Stimulated activated memory B cell treated with anti-CD40 and anti-IgM and Interleukin-4, amounts not matched to agents 10 μg/mL and 1 μg/mL and 100 μg/mL, for 72 hours (primary cell): ENCODE results near the gene PRRC2C.
A peak's percentile ranks its signal among the peaks of the same experiment; 100 is the strongest.
"Not testable (repeated sequence)": the region's sequence is repeated elsewhere in the genome, so short reads cannot be mapped to it uniquely, and the experiment has no call there.

ENCODE experiments used
- ATAC-seq: fragments of 150-1000 bp; cut with Tn5 transposase; 2 replicates; pipeline ENCODE4 v1.10.0; 2021
- H3K27ac Mint-ChIP-seq: one replicate; pipeline ENCODE4 v1.8.0; 2022; ENCODE audit warnings: mild to moderate bottlenecking, mixed read lengths
- H3K27me3 Mint-ChIP-seq: one replicate; pipeline ENCODE4 v1.8.0; 2022; ENCODE audit warnings: mixed read lengths
- H3K36me3 Mint-ChIP-seq: one replicate; pipeline ENCODE4 v1.8.0; 2022; ENCODE audit warnings: mixed read lengths
- H3K4me1 Mint-ChIP-seq: one replicate; pipeline ENCODE4 v1.8.0; 2022; ENCODE audit warnings: mixed read lengths
- H3K4me3 Mint-ChIP-seq: one replicate; pipeline ENCODE4 v1.8.0; 2022; ENCODE audit warnings: mild to moderate bottlenecking, moderate library complexity, mixed read lengths
- H3K9me3 Mint-ChIP-seq: one replicate; pipeline ENCODE4 v1.8.0; 2022; ENCODE audit warnings: mixed read lengths

The PRRC2C gene

GRCh38 chr1:171485375-171486047 lies at the start of gene PRRC2C:
PRRC2C (plus strand) TSS chr1:171485530; CDS start chr1:171512089, 26,559 bp downstream.
- ATAC-seq = peak; percentile 99
- H3K27ac Mint-ChIP-seq = peak within 1 kb of the TSS; percentile 100
- H3K36me3 Mint-ChIP-seq = peaks cover 12% of the 10 kb centered on the region
- peak within 1 kb of the TSS; percentile 95 for H3K4me3 Mint-ChIP-seq
- H3K4me1 Mint-ChIP-seq = peaks cover 51% of the 10 kb centered on the region
- no peaks in the 10 kb centered on the region for H3K9me3 Mint-ChIP-seq
- H3K27me3 Mint-ChIP-seq = no peaks in the 10 kb centered on the region

- no peak for ATAC-seq
- Mint-ChIP-seq H3K9me3 (no peaks in the 10 kb centered on the region), H3K4me1 (no peaks in the 10 kb centered on the region), H3K27ac (no peak overlapping the region), H3K27me3 (no peaks in the 10 kb centered on the region), H3K4me3 (no peak overlapping the region), H3K36me3 (no peaks in the 10 kb centered on the region)
Observed at GRCh38 chr1:171438441-171438840, 46.9 kb upstream of the PRRC2C start.

- not testable (repeated sequence) for ATAC-seq, H3K36me3 Mint-ChIP-seq, H3K4me3 Mint-ChIP-seq, H3K27ac Mint-ChIP-seq, H3K9me3 Mint-ChIP-seq, H3K27me3 Mint-ChIP-seq, H3K4me1 Mint-ChIP-seq
Observed at GRCh38 chr1:171440201-171440600, 45.1 kb upstream of the PRRC2C start.

- not testable (repeated sequence) for H3K27ac Mint-ChIP-seq, H3K27me3 Mint-ChIP-seq, H3K36me3 Mint-ChIP-seq, H3K4me1 Mint-ChIP-seq, H3K9me3 Mint-ChIP-seq, ATAC-seq, H3K4me3 Mint-ChIP-seq
Observed at GRCh38 chr1:171441278-171441895, 43.9 kb upstream of the PRRC2C start.

GRCh38 chr1:171446386-171446785 lies 38.9 kb upstream of the PRRC2C start:
- H3K27me3 Mint-ChIP-seq = peaks cover 8% of the 10 kb centered on the region
- no peak for ATAC-seq
- no peaks in the 10 kb centered on the region for H3K36me3 Mint-ChIP-seq
- no peaks in the 10 kb centered on the region for H3K4me1 Mint-ChIP-seq
- no peaks in the 10 kb centered on the region for H3K9me3 Mint-ChIP-seq
- no peak overlapping the region for H3K4me3 Mint-ChIP-seq
- no peak overlapping the region for H3K27ac Mint-ChIP-seq

GRCh38 chr1:171455967-171456366 lies 29.4 kb upstream of the PRRC2C start:
- Mint-ChIP-seq H3K36me3 (peaks cover 6% of the 10 kb centered on the region), H3K4me1 (no peaks in the 10 kb centered on the region), H3K27ac (no peak overlapping the region), H3K4me3 (no peak overlapping the region), H3K9me3 (peaks cover 8% of the 10 kb centered on the region), H3K27me3 (peaks cover 34% of the 10 kb centered on the region)
- no peak for ATAC-seq

GRCh38 chr1:171457412-171457811 lies 27.9 kb upstream of the PRRC2C start:
- Mint-ChIP-seq H3K27ac (no peak overlapping the region), H3K4me1 (no peaks in the 10 kb centered on the region), H3K9me3 (peaks cover 3% of the 10 kb centered on the region), H3K36me3 (peaks cover 4% of the 10 kb centered on the region), H3K4me3 (no peak overlapping the region), H3K27me3 (peaks cover 31% of the 10 kb centered on the region)
- ATAC-seq = no peak

- no peaks in the 10 kb centered on the region for H3K9me3 Mint-ChIP-seq
- peaks cover 19% of the 10 kb centered on the region for H3K27me3 Mint-ChIP-seq
- H3K36me3 Mint-ChIP-seq = no peaks in the 10 kb centered on the region
- no peak overlapping the region for H3K27ac Mint-ChIP-seq
- H3K4me3 Mint-ChIP-seq = no peak overlapping the region
- no peak for ATAC-seq
- no peaks in the 10 kb centered on the region for H3K4me1 Mint-ChIP-seq
Observed at GRCh38 chr1:171460018-171460620, 25.2 kb upstream of the PRRC2C start.

GRCh38 chr1:171467626-171468025 lies 17.7 kb upstream of the PRRC2C start:
- Mint-ChIP-seq H3K27ac (no peak overlapping the region), H3K4me1 (no peaks in the 10 kb centered on the region), H3K4me3 (no peak overlapping the region), H3K27me3 (no peaks in the 10 kb centered on the region), H3K36me3 (no peaks in the 10 kb centered on the region), H3K9me3 (no peaks in the 10 kb centered on the region)
- ATAC-seq = no peak

- no peaks in the 10 kb centered on the region for H3K36me3 Mint-ChIP-seq
- H3K4me1 Mint-ChIP-seq = no peaks in the 10 kb centered on the region
- no peaks in the 10 kb centered on the region for H3K27me3 Mint-ChIP-seq
- peaks cover 2% of the 10 kb centered on the region for H3K9me3 Mint-ChIP-seq
- peak; percentile 20 for ATAC-seq
- no peak overlapping the region for H3K4me3 Mint-ChIP-seq
- no peak overlapping the region for H3K27ac Mint-ChIP-seq
Observed at GRCh38 chr1:171468120-171468750, 17.1 kb upstream of the PRRC2C start.

- ATAC-seq = no peak
- H3K36me3 Mint-ChIP-seq = no peaks in the 10 kb centered on the region
- H3K4me1 Mint-ChIP-seq = no peaks in the 10 kb centered on the region
- no peak overlapping the region for H3K27ac Mint-ChIP-seq
- no peak overlapping the region for H3K4me3 Mint-ChIP-seq
- H3K27me3 Mint-ChIP-seq = no peaks in the 10 kb centered on the region
- peaks cover 2% of the 10 kb centered on the region for H3K9me3 Mint-ChIP-seq
Observed at GRCh38 chr1:171470726-171471125, 14.6 kb upstream of the PRRC2C start.

GRCh38 chr1:171472183-171472647 lies 13.1 kb upstream of the PRRC2C start:
- no peak for ATAC-seq
- Mint-ChIP-seq H3K9me3 (peaks cover 2% of the 10 kb centered on the region), H3K4me1 (no peaks in the 10 kb centered on the region), H3K27ac (no peak overlapping the region), H3K36me3 (no peaks in the 10 kb centered on the region), H3K27me3 (no peaks in the 10 kb centered on the region), H3K4me3 (no peak overlapping the region)

GRCh38 chr1:171476829-171477228 lies 8.5 kb upstream of the PRRC2C start:
- no peaks in the 10 kb centered on the region for H3K27me3 Mint-ChIP-seq
- no peaks in the 10 kb centered on the region for H3K4me1 Mint-ChIP-seq
- H3K9me3 Mint-ChIP-seq = peaks cover 2% of the 10 kb centered on the region
- H3K27ac Mint-ChIP-seq = no peak overlapping the region
- no peaks in the 10 kb centered on the region for H3K36me3 Mint-ChIP-seq
- ATAC-seq = no peak
- H3K4me3 Mint-ChIP-seq = no peak overlapping the region

GRCh38 chr1:171477804-171478203 lies 7.5 kb upstream of the PRRC2C start:
- H3K4me3 Mint-ChIP-seq = no peak overlapping the region

GRCh38 chr1:171480035-171480434 lies 5.3 kb upstream of the PRRC2C start:
- no peaks in the 10 kb centered on the region for H3K27me3 Mint-ChIP-seq
- H3K27ac Mint-ChIP-seq = no peak overlapping the region

More at GRCh38 chr1:171477804-171478203, 7.5 kb upstream of the PRRC2C start:
- Mint-ChIP-seq H3K27me3 (no peaks in the 10 kb centered on the region), H3K36me3 (no peaks in the 10 kb centered on the region), H3K9me3 (peaks cover 2% of the 10 kb centered on the region), H3K4me1 (no peaks in the 10 kb centered on the region), H3K27ac (no peak overlapping the region)
- ATAC-seq = no peak

More at GRCh38 chr1:171480035-171480434, 5.3 kb upstream of the PRRC2C start:
- no peak for ATAC-seq
- Mint-ChIP-seq H3K4me3 (no peak overlapping the region), H3K9me3 (no peaks in the 10 kb centered on the region), H3K36me3 (no peaks in the 10 kb centered on the region), H3K4me1 (peaks cover 7% of the 10 kb centered on the region)
